ENCODE measurements around the gene MTOR.

DNA sequence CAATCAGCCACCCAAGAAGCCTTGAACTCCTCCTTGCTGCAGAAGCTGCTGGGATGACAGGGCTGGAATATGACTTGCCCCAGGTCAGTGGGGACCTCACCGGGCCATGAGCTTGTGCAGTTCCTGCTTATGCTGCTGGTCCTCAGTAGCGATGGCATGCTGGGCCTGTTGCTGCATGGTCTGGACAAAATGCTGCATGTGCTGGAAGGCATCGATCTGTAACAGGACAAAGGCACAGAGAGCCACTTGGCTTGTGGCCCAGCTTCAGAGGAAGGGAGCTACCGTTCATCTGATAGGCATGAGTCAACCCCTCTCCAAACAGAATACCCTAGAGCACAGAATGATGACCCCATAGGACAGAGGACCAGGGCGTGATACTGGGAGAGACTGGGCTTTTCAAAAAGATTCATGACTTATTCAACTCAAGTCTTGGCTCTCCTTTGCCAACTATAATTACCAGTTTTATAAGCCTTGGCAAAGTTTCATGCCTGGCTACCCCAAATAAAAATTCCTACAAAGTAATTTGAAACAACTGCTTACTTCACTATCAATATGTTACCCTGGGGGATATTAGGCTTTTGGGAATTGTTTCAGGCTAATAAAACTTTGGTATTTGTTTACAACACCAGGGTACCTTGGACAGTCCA, 128.0 kb downstream of the MTOR start:
- TF ChIP-seq POLR2A (IDR thresholded peaks at IDR 0.05) (no peak), EP300 (IDR thresholded peaks at IDR 0.05) (no peak)
- TF ChIP-seq, protein P1, sequence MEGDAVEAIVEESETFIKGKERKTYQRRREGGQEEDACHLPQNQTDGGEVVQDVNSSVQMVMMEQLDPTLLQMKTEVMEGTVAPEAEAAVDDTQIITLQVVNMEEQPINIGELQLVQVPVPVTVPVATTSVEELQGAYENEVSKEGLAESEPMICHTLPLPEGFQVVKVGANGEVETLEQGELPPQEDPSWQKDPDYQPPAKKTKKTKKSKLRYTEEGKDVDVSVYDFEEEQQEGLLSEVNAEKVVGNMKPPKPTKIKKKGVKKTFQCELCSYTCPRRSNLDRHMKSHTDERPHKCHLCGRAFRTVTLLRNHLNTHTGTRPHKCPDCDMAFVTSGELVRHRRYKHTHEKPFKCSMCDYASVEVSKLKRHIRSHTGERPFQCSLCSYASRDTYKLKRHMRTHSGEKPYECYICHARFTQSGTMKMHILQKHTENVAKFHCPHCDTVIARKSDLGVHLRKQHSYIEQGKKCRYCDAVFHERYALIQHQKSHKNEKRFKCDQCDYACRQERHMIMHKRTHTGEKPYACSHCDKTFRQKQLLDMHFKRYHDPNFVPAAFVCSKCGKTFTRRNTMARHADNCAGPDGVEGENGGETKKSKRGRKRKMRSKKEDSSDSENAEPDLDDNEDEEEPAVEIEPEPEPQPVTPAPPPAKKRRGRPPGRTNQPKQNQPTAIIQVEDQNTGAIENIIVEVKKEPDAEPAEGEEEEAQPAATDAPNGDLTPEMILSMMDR (IDR thresholded peaks at IDR 0.05) = no peak

Data from suprapubic skin (tissue), 3 donors.